Mononuclear cell (primary cell): ENCODE results near the gene RNF4. TPM values are rescaled to one million over a fixed set of nuclear protein-coding genes. Genes with fewer than 3 reads are reported as not detected.

Experiments
- H3K27me3 ChIP-seq: 2 replicates; pipeline ENCODE4 v1.6.0; 2011; ENCODE audit warnings: low read length, control low read depth; ENCODE audit not compliant: insufficient read depth
- H3K4me1 ChIP-seq: 2 replicates; pipeline ENCODE4 v1.5.1; 2011; ENCODE audit warnings: mild to moderate bottlenecking, low read length, control low read depth; ENCODE audit not compliant: insufficient read depth
- H3K4me3 ChIP-seq: 2 replicates; pipeline ENCODE4 v1.5.1; 2011; ENCODE audit warnings: mild to moderate bottlenecking, low read length, moderate library complexity
- H3K9me3 ChIP-seq: 2 replicates; pipeline ENCODE4 v1.5.1; 2011; ENCODE audit warnings: low read depth, mild to moderate bottlenecking, control low read depth, low read length
- total RNA-seq: library from RNA; depleted of rRNA; stranded (reverse); fragments of >200 nt; gene quantifications from one replicate; pipeline ENCODE4 v1.2.3, GENCODE V29; 2012

The RNF4 gene
- total RNA-seq, 1 donor = 126 TPM

DNA sequence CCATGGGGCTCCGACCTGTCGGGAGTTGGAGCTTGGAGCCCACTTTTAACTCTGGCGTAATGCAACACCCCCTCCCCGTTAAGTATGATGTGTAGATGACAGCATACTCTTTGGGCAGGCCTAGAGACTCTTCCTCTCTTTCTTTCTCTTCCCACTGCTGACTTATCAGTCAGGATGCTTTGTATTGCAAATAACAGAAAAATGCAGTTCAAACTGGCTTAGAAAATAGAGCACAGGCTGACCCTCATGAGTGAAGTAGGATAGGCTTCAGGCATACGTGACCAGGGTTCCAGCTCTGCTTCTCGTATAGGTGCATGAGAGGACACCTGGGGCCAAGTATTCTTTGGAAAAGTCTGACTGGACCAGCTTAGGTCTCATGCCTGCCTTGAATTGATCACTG lies 23.3 kb upstream of the RNF4 start:
- no peaks in the 10 kb centered on the region for H3K27me3 ChIP-seq
- no peaks in the 10 kb centered on the region for H3K9me3 ChIP-seq
- H3K4me1 ChIP-seq = peaks cover 4% of the 10 kb centered on the region
- no peak overlapping the region for H3K4me3 ChIP-seq

DNA sequence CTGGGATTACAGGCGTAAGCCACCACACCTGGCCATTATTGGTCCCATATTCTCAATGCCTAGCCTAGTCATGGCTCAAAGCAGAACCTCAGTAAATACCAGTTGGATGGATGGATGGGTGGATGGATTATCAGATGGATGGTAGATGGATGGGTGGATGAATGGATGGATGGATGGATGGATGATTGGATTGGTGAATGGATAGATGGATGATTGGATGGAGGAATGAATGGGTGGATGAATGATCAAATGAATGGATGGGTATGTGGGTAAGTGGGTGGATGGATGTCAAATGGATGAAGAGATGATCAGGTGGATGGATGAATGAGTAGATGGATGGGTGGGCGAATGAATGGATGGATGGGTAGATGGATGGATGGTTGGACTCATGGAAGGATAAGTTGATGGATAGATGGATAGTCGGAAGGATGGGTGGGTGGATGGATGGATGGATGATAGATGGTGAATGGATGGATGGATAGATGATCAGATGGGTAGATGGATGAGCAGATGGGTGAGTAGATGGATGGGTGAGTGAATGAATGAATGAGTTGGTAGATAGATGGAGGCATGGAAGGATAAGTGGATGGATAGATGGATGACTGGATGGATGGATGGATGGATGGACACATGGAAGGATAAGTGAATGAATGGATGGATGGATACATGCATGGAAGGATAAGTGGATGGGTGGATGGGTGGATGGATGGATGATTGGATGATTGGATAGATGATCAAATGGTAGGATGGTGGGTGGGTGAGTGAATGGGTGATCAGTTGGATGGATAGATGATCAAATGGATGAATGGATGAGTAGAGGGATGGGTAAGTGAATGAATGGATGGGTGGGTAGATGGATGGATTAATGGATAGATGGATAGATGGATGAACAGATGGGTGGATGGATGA lies 22.0 kb upstream of the RNF4 start:
- no peak overlapping the region for H3K4me3 ChIP-seq
- H3K4me1 ChIP-seq = no peaks in the 10 kb centered on the region
- H3K27me3 ChIP-seq = no peaks in the 10 kb centered on the region
- no peaks in the 10 kb centered on the region for H3K9me3 ChIP-seq

DNA sequence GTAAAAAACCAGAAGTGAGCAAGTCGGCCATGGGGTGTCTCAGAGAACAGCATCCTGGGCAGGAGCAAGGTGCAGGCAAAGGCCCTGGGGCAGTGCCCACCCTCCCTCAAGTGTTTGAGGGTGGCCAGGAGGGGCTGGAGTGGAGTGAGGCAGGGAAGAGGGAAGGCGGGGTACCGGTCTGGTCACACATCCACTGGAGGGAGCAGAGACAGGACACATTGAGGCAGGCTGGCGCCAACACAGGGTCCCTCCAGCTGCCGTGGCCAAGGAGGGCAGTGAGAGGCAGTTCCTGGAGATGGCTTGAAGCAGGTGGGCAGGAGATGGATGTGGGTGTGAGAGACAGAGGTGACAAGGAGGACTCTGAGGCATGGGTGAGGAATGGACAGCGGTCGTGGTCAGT lies 20.3 kb upstream of the RNF4 start:
- Histone ChIP-seq H3K4me1 (no peaks in the 10 kb centered on the region), H3K9me3 (no peaks in the 10 kb centered on the region), H3K27me3 (no peaks in the 10 kb centered on the region), H3K4me3 (no peak overlapping the region)

DNA sequence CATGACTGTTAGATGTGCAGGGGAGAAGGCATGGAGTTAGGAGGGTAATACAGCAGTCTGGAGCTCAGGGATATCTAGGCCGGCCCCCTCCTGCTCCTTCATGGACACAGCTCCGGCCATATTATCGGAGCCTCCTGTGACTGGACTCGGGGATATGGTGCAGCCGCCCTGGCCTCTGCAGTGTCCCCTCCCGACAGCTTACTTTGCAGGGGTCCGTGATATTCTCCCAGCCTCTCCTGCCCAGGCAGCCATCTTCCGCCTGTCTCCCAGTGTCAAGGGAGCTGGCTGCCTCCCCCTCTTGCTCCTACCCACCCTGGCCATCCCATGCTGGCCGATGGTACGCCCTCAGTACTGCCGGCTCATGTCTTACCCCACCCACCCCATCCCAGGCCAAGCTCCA lies 19.9 kb upstream of the RNF4 start:
- Histone ChIP-seq H3K27me3 (no peaks in the 10 kb centered on the region), H3K4me1 (no peaks in the 10 kb centered on the region), H3K9me3 (no peaks in the 10 kb centered on the region), H3K4me3 (no peak overlapping the region)

DNA sequence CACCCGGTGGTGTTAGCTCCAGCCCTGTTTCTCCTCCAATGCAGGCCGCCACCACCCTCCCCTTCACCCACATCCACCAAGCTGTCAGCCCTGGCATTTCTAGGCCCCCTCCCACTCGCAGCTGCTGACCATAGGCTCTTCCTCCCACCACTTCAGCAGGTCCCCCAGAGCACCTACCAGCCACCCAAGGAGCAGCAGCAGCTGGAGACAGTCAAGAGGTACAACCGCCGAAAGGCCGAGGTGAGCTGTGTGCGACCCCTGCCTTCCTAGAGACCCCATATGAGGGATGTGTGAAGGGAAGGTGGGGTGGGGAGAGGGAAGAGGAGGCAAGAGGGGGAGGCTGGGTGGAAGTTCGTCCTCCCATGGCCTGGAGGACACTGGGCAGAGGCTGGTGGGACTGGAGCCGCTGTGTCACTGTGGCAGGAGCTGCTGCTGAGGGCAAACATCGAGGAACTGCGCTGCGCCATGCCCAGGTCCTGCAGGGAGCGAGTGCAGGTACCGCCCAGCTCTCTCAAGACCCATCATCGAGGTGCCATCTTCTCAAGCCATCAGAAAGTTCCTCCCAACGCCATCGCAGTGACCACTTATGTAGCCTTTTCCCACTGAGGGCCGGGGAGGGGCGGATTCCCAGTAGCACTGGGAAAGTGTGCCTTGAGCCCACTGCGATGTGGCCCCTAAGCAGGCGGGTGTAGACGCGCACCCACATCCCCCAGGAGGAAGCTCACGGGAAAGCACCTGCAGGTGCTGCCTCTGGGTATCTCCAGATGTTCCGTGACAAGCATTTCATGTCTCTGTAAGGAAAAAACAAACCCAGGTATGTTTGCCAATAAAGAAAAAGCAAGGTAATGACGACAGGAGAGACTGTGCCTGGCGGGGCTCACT lies 19.2 kb upstream of the RNF4 start:
- Histone ChIP-seq H3K4me3 (no peak overlapping the region), H3K27me3 (no peaks in the 10 kb centered on the region), H3K4me1 (no peaks in the 10 kb centered on the region), H3K9me3 (no peaks in the 10 kb centered on the region)

DNA sequence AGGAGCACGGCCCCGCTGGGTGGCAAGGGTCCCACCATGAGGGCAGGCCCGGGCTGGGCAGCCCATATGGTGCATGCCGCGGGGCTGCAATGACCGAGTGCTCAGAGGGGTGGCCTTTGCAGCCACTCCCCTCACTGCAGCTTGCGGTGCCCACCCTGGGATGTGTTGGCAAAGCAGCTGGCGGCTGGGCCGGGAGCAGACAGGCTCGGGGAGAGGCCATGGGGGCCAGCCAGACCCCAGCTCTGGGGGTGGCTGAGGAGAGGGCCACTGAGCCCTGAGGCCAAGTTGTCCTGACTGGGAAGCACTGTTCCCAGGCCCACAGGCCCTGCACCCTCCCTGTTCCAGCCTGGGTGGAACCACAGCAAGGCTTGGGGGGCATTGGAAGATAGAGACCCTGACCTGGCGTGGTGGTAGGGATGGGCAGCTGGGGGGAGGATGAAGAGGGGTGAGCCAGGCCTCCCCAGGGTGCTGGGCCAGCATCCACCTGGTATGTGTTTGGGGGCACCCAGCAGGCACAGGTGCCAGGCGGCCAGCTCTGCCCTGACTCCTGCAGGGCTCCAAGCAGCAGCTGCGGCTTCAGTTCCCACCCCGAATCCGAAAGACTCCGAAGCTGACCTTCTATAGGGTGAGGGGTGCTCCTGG lies 18.4 kb upstream of the RNF4 start:
- Histone ChIP-seq H3K9me3 (no peaks in the 10 kb centered on the region), H3K27me3 (no peaks in the 10 kb centered on the region), H3K4me3 (no peak overlapping the region), H3K4me1 (no peaks in the 10 kb centered on the region)

DNA sequence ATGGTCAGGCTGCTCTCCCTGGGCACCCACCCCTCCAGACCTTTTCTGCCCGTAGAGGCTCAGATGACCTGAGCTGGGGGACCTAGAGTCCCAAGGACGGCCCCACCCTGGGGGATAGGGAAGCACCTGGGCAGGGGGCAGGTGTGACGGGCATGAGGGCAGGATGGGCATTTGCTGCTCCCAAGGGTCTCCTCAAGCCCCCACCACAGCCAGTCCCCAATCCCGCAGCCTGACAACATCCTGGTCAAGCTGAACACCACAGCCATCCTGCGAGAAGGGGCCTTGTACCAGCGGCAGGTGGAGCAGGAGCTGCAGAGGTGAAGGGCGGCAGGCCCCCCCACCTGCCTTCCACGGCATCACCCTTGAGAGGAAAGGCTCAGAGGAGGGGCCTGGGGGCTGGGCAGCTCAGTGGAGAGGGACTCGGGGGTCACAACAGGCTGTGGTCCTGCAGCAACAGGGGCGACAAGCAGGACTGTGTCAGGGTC lies 17.8 kb upstream of the RNF4 start:
- no peak overlapping the region for H3K4me3 ChIP-seq
- H3K4me1 ChIP-seq = no peaks in the 10 kb centered on the region
- H3K9me3 ChIP-seq = no peaks in the 10 kb centered on the region
- H3K27me3 ChIP-seq = no peaks in the 10 kb centered on the region

DNA sequence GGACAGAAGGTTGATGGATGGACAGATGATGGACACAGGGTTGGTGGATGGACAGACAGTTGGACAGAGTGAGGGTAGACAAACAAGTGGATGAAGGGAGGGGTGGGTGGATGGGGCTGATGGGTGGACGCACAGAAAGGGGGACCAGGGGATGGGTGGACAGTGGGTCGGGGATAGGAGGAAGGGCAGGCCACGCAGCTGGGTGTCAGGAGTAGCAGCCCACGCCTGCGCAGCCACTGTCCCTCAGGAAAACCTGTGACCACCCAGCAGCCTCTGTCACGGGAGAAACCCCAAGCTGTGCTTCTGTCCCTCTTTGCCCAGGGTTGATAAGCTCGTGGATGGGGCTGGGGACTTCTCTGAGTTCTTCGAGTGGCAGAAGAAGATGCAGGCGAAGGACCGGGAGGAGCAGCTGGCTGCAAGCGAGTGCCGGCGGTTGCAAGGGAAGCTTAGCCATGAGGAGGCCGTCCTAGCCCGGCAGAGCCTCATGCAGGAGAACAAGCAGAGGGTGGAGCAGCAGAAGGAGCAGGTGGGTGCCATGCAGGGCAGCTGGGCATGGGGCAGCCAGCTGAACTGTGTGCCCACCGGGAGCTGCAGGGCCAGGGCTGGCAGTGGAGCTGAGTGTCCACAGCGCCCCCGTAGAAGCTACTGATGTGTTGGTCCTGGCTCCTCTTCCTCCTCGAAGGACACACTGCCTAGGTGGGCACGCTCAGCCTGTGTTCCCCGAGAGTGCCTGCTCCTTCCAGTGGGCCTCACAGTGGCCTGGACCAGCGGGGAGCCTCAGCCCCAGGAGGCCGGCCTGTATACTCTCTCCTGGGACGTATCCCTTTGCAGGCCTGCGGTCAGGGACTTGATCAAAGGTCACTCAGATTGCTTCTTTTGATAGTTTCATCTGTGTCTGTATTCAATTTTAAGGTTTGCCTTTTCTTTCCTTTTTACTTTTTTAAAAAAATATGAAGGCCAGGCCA lies 16.8 kb upstream of the RNF4 start:
- H3K9me3 ChIP-seq = no peaks in the 10 kb centered on the region
- H3K4me3 ChIP-seq = no peak overlapping the region
- no peaks in the 10 kb centered on the region for H3K4me1 ChIP-seq
- H3K27me3 ChIP-seq = no peaks in the 10 kb centered on the region

DNA sequence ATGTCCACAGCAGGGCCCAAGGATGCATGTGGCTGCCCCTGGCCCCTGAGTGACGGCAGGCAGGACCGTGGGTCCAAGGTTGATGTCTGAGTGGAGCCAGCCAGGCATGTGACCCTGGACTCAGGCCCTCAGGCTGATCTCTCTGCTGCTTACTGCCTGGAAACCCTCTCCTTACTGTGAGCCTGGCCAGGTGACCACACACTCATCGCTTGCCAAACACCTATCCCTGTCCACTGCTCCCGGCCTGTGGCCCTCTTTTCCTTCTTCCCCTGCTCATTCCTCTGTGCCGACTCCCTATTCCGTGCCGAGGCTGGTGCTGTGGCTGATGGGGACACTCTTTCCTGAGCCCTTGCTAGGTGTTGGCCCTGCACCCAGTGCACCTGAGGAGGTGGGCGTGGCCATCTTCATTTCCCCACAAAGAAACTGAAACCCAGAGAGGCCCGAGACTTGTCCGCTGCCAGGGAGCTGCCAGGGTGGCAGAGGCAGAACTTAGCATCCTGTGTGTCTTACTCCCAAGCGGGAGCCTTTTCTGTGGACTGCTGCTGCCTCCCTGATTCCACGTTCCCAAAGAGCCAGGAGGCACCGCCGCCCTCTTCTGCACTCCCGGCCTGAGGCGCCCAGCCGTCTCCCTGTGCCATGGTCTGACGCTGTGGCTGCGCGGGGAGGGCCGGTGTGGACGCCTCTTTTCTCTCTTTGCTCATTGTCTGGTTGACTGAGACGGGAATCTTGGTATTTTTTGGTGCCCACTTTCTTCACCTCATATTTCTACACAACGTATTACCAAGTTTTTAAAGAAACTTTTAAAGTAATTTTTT lies 11.2 kb upstream of the RNF4 start:
- Histone ChIP-seq H3K9me3 (no peaks in the 10 kb centered on the region), H3K4me3 (no peak overlapping the region), H3K27me3 (peaks cover 7% of the 10 kb centered on the region), H3K4me1 (peaks cover 7% of the 10 kb centered on the region)

DNA sequence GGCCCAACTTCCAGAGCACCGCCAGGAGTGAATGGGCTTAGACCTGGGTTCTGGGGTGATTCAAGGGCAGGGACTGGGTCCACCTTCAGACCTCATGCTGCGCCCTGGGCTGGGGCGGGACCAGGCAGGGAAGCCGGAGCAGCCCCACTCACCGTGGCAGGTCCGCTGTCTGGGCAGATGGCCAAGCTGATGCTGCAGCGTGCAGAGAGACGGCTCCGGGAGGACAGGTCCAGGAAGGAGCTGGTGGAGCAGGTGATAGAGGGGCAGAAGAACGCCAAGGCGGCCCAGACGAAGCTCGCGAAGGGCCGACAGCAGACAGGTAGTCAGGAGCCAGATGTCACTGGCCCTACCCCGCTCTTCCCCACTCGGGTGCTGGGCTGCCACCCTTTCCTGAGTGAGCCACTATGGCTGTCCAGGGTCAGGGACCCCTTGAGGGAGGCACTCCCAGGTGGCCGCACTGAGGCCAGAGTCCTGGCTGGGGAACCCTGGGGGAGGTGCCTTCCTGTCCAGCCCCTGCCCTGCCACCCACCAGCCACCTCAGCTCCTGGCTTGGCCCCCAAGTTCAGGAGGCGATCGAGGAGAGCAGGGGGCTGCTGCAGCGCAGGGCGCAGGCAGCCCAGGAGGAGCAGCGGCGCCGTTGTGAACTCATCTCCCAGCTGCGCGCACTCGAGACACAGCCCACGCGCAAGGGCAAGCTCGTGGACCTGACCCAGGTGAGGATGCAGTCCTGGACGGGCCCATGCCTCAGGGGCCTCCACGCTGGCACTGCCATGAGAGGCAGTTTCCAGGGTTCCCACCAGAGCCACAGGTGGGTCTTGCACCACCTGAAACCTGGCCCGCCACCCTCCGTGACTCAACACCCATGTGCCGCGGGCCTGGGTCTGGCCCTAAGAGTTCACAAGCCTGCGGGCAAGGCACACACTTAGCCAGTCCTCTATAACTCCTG lies 10.1 kb upstream of the RNF4 start:
- no peaks in the 10 kb centered on the region for H3K9me3 ChIP-seq
- peaks cover 11% of the 10 kb centered on the region for H3K4me1 ChIP-seq
- H3K4me3 ChIP-seq = no peak overlapping the region
- H3K27me3 ChIP-seq = peaks cover 13% of the 10 kb centered on the region

DNA sequence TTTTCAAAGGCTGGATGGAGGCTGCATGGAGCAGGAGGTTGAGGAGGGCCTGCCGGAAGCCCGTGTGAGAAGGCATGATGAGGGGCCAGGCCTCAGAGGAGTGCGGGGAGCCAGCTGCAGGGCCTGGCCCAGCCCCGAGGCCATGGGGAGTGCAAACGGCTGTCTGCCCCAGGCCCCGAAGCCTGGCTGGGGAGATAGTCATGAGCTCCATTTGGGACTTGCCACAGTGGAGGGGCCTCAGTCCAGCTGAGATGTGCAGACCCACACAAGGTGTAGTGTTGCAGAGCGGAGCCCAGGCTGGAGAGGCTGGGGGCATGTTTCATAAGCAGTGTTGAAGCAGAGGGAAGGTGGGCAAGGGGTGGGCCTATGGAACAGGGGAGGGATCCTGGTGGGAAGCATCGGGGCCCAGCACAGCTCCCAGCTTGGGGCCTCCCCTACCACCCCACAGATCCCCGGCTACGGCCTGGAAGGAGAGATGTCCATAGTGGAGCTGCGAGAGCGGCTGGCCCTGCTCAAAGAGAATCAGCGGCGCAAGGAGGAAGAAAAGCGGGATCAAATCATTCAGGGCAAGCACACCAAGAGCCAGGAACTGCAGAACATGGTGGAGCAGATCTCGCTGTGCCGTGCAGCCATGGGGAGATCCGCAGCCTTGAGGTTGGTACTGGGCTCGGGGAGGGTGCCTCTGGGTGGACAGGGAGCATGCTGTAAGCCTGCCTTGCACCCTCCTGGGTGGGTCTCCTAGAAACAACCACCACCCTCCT lies 9.1 kb upstream of the RNF4 start:
- peaks cover 11% of the 10 kb centered on the region for H3K4me1 ChIP-seq
- H3K27me3 ChIP-seq = peaks cover 13% of the 10 kb centered on the region
- no peak overlapping the region for H3K4me3 ChIP-seq
- no peaks in the 10 kb centered on the region for H3K9me3 ChIP-seq

DNA sequence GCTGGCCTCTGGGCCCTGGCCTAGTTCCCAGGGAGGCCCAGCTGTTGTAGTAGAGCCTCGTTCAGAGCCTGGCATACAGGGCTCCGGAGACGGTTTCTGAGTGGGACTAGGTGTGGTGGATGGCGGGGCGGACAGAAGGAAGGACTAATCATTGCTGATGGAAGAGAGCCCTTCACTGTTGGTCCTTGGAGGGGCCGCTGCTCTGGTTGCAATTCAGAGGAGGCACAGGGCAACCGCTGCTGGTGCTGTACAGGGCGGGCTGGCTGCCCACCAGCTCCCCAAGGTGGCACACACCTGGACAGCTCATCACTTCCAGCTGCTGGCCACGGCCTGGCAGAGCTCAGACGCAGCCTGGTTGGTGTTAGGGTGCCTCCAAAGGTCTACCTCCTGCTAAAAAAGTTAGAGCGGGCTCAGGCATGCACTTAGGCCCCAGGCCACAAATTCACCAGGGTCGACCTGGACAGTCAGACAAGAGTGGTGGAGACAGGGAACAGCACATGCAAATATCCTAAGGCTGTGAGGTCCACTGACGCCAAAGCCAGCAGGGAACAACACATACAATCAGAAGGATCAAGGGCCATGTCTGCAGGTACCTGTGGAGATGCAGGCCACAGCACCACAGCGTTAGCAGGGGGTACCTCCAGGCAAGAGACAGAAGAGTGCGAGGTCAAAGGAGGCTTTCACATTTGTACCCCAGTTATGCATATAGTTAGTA lies 7.5 kb upstream of the RNF4 start:
- Histone ChIP-seq H3K4me1 (peaks cover 11% of the 10 kb centered on the region), H3K4me3 (no peak overlapping the region), H3K9me3 (no peaks in the 10 kb centered on the region), H3K27me3 (peaks cover 13% of the 10 kb centered on the region)
